HepG2 (cell line): Measurements from ENCODE around the gene CELF2. TPM values are rescaled to one million over a fixed set of nuclear protein-coding genes. Genes with fewer than 3 reads are reported as not detected.

ENCODE experiments used
- JUN ChIP-seq: sonication (generic); formaldehyde crosslinking; IDR thresholded peaks from 2 replicates; pipeline ENCODE4 v1.4.0; 2020; ENCODE audit warnings: mild to moderate bottlenecking, missing genetic modification reagents
- ZNF552 ChIP-seq: sonication (generic); formaldehyde crosslinking; IDR thresholded peaks from 2 replicates; pipeline ENCODE4 v1.9.0; 2022; ENCODE audit warnings: missing genetic modification reagents, mild to moderate bottlenecking, borderline replicate concordance
- ZNF724P ChIP-seq: sonication (generic); formaldehyde crosslinking; IDR thresholded peaks from 2 replicates; pipeline ENCODE4 v1.8.0; 2022; ENCODE audit warnings: missing genetic modification reagents, borderline replicate concordance
- polyA plus RNA-seq, 8 experiments: library from polyadenylated mRNA; depleted of rRNA in 3 of 8; stranded (reverse) in 7 of 8; unstranded in 1 of 8; fragments of >200 nt; fragmentation: Illumina TruSeq in 4 of 8; extraction: Trizol in 4 of 8; gene quantifications; 2 replicates each; pipeline versions ENCODE4 v1.2.1 to v1.2.3, GENCODE V29; 2011 to 2016; ENCODE audit warnings: low read depth in 4 of 8, missing spikeins in 1 of 8, mixed read lengths in 1 of 8; ENCODE audit not compliant: insufficient read depth in 1 of 8
- total RNA-seq, 5 experiments: library from RNA; depleted of rRNA; stranded (reverse); fragments of >200 nt; fragmentation: Illumina TruSeq; extraction: Trizol; gene quantifications; 2 replicates each; pipeline ENCODE4 v1.2.3, GENCODE V29; 2016; ENCODE audit warnings: low read depth in 1 of 5
- TF ChIP-seq, protein P1 (sequence below): IDR thresholded peaks from 2 replicates; pipeline ENCODE4 v1.6.1; 2016
- TF ChIP-seq, protein P2 (sequence below): sonication (generic); formaldehyde crosslinking; IDR thresholded peaks from 2 replicates; pipeline ENCODE4 v1.4.0; 2020; ENCODE audit warnings: missing genetic modification reagents, borderline replicate concordance
- TF ChIP-seq, protein P3 (sequence below): sonication (generic); formaldehyde crosslinking; IDR thresholded peaks from 2 replicates; pipeline ENCODE4 v1.8.0; 2022; ENCODE audit warnings: mild to moderate bottlenecking, missing genetic modification reagents, moderate library complexity

Gene CELF2
- total and polyA plus RNA-seq, 2 of the 13 experiments (the other 11 are each of a cell fraction or from before 2014, with no cell fraction given) = not detected

DNA sequence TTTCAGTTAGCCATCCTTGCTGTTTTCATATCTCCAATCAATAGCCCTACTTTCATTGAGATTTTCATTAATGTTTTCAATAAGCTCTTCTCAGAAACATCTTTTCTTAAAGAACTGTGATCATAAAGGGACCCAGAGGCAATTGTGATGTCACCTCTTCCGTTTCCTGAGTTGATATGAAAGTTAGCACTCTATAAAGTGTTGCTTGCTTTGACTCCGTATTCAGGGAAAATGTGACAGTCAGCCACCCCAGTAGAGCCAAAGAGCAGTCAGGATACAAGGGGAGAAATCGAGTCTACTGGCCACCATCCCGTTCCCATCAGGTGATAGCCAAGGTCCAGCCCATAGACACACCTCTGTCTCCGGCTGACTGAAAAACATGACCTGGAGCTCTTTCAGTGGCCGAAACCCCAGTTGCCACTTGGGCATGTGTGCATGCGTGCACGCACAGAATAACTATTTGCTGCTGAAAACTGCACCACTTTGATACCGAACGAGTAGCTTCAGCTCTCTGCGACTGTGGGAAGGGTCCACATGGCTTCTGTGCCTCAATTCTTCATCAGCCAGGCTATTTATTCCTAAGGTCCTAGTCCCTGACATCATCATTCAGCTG, 302.4 kb downstream of the CELF2 start (continued):
- TF ChIP-seq, protein P1, sequence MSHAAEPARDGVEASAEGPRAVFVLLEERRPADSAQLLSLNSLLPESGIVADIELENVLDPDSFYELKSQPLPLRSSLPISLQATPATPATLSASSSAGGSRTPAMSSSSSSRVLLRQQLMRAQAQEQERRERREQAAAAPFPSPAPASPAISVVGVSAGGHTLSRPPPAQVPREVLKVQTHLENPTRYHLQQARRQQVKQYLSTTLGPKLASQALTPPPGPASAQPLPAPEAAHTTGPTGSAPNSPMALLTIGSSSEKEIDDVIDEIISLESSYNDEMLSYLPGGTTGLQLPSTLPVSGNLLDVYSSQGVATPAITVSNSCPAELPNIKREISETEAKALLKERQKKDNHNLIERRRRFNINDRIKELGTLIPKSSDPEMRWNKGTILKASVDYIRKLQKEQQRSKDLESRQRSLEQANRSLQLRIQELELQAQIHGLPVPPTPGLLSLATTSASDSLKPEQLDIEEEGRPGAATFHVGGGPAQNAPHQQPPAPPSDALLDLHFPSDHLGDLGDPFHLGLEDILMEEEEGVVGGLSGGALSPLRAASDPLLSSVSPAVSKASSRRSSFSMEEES = no peak
- TF ChIP-seq ZNF552 (CRISPR knock-in tag) (no peak), JUN (no peak), ZNF724P (no peak)
- TF ChIP-seq, protein P2, sequence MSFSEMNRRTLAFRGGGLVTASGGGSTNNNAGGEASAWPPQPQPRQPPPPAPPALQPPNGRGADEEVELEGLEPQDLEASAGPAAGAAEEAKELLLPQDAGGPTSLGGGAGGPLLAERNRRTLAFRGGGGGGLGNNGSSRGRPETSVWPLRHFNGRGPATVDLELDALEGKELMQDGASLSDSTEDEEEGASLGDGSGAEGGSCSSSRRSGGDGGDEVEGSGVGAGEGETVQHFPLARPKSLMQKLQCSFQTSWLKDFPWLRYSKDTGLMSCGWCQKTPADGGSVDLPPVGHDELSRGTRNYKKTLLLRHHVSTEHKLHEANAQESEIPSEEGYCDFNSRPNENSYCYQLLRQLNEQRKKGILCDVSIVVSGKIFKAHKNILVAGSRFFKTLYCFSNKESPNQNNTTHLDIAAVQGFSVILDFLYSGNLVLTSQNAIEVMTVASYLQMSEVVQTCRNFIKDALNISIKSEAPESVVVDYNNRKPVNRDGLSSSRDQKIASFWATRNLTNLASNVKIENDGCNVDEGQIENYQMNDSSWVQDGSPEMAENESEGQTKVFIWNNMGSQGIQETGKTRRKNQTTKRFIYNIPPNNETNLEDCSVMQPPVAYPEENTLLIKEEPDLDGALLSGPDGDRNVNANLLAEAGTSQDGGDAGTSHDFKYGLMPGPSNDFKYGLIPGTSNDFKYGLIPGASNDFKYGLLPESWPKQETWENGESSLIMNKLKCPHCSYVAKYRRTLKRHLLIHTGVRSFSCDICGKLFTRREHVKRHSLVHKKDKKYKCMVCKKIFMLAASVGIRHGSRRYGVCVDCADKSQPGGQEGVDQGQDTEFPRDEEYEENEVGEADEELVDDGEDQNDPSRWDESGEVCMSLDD (CRISPR knock-in tag) = no peak
- TF ChIP-seq, protein P3, sequence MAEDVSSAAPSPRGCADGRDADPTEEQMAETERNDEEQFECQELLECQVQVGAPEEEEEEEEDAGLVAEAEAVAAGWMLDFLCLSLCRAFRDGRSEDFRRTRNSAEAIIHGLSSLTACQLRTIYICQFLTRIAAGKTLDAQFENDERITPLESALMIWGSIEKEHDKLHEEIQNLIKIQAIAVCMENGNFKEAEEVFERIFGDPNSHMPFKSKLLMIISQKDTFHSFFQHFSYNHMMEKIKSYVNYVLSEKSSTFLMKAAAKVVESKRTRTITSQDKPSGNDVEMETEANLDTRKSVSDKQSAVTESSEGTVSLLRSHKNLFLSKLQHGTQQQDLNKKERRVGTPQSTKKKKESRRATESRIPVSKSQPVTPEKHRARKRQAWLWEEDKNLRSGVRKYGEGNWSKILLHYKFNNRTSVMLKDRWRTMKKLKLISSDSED = no peak
